ENCODE measurements around the gene IL12RB2. TPM values are rescaled to one million over a fixed set of nuclear protein-coding genes. Genes with fewer than 3 reads are reported as not detected.
A peak's percentile ranks its signal among the peaks of the same experiment; 100 is the strongest.

The IL12RB2 gene
- total and polyA plus RNA-seq, 2 donors (not counting 1 experiment from before 2014, with no cell fraction given) = 0.01 TPM; not detected in 1

DNA sequence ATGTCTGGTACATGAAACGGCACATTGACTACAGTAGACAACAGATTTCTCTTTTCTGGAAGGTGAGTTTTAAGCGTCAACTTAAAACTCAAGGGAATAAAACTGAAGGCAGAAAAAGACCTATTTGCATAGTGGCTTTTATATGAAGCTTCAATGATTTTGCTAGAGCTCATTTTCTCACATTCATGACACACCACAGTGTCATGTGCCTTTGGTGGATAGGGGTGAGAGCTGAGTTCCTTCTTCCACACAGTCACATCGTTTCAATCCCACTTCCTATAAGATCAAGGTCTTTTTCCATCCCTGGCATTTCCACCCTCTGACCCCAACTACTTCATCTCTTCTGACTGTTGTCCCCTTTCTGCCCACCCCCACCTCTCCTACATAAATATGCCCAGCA is 31.0 kb downstream of the IL12RB2 start:
- H3K4me3 ChIP-seq (replicated peaks in 1 of 4; ENCODE audit: control extremely low read depth in 1 of 4, insufficient read depth in 1 of 4, low read depth in 3 of 4, low read length in 4 of 4) = no peak overlapping the region
- H3K9ac ChIP-seq (ENCODE audit: insufficient read depth, low read length) = no peak overlapping the region
- no peak overlapping the region for H3K27ac ChIP-seq (ENCODE audit: insufficient read depth, low read length)
- no peaks in the 10 kb centered on the region for H3K27me3 ChIP-seq (ENCODE audit: control insufficient read depth, insufficient read depth, low read length)
- no peak for DNase-seq (ENCODE audit: low read depth in 2 of 2)
- H3K9me3 ChIP-seq (ENCODE audit: control insufficient read depth, insufficient read depth, low read depth, low read length) = no peaks in the 10 kb centered on the region
- no peaks in the 10 kb centered on the region for H3K4me1 ChIP-seq (ENCODE audit: control insufficient read depth, extremely low read depth, insufficient read depth, low read length)
- no peak overlapping the region for H3K4me2 ChIP-seq (ENCODE audit: extremely low read depth, insufficient read depth, low read length)
- no peaks in the 10 kb centered on the region for H4K20me1 ChIP-seq (ENCODE audit: control insufficient read depth, extremely low read depth, insufficient read depth, low read length)
- H3K36me3 ChIP-seq (ENCODE audit: control insufficient read depth, insufficient read depth, low read length) = no peaks in the 10 kb centered on the region
- no peaks in the 10 kb centered on the region for H3K79me2 ChIP-seq (ENCODE audit: control insufficient read depth, insufficient read depth, low read length)
- H2AFZ ChIP-seq (ENCODE audit: low read length) = no peak overlapping the region
- no peak for TF ChIP-seq EZH2 (IDR thresholded peaks at IDR 0.05; ENCODE audit: low read length, missing control alignments)
- TF ChIP-seq, protein P1, sequence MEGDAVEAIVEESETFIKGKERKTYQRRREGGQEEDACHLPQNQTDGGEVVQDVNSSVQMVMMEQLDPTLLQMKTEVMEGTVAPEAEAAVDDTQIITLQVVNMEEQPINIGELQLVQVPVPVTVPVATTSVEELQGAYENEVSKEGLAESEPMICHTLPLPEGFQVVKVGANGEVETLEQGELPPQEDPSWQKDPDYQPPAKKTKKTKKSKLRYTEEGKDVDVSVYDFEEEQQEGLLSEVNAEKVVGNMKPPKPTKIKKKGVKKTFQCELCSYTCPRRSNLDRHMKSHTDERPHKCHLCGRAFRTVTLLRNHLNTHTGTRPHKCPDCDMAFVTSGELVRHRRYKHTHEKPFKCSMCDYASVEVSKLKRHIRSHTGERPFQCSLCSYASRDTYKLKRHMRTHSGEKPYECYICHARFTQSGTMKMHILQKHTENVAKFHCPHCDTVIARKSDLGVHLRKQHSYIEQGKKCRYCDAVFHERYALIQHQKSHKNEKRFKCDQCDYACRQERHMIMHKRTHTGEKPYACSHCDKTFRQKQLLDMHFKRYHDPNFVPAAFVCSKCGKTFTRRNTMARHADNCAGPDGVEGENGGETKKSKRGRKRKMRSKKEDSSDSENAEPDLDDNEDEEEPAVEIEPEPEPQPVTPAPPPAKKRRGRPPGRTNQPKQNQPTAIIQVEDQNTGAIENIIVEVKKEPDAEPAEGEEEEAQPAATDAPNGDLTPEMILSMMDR (conservative IDR thresholded peaks at IDR 0.05 in 1 of 2, IDR thresholded peaks at IDR 0.05 in 1 of 2; ENCODE audit: low read depth in 1 of 2, low read length in 2 of 2) = no peak

DNA sequence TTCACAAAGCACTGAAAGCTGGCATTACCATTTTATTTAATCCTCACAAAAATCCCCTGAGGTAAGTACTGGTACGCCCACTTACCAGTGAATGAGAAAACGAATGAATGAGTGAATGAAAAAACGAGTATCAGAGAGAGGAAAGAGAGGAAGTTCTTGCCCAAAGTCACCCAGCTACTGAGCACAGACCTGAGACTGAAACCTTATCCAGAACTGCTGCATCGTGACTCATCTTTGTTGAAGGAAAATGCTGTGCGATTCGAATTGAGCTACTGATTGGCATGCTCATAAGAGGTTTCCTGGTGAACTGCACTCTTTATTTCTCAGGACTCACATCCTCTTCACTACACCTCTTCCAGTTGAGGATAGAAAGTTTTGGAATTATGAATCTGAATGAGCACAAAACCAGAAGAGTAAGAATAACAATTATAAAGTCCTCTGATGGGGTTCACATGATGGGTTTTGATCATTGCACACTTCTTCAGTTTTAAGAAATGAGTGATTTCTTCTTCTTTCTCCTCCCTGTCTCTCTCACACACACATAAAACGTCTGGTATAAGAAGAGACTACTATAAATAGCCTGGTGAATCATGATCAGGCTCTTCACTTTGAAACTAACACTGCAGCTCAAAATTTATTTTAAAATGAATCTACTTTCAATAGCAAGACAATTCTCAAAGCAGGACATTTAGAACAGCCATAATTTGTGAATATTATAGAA is 32.1 kb downstream of the IL12RB2 start:
- H3K27me3 ChIP-seq (ENCODE audit: control insufficient read depth, insufficient read depth, low read length) = no peaks in the 10 kb centered on the region
- no peak overlapping the region for H3K4me3 ChIP-seq (replicated peaks in 1 of 4; ENCODE audit: control extremely low read depth in 1 of 4, insufficient read depth in 1 of 4, low read depth in 3 of 4, low read length in 4 of 4)
- no peaks in the 10 kb centered on the region for H3K4me1 ChIP-seq (ENCODE audit: control insufficient read depth, extremely low read depth, insufficient read depth, low read length)
- peak overlapping the region; percentile 45 for H3K4me2 ChIP-seq (ENCODE audit: extremely low read depth, insufficient read depth, low read length)
- TF ChIP-seq, protein P1 (conservative IDR thresholded peaks at IDR 0.05 in 1 of 2, IDR thresholded peaks at IDR 0.05 in 1 of 2; ENCODE audit: low read depth in 1 of 2, low read length in 2 of 2) = no peak
- no peak for TF ChIP-seq EZH2 (IDR thresholded peaks at IDR 0.05; ENCODE audit: low read length, missing control alignments)
- peak overlapping the region; percentile 43 for H2AFZ ChIP-seq (ENCODE audit: low read length)
- H3K36me3 ChIP-seq (ENCODE audit: control insufficient read depth, insufficient read depth, low read length) = no peaks in the 10 kb centered on the region
- H3K79me2 ChIP-seq (ENCODE audit: control insufficient read depth, insufficient read depth, low read length) = no peaks in the 10 kb centered on the region
- peak; percentile 50 to 82 for DNase-seq (ENCODE audit: low read depth in 2 of 2)
- no peaks in the 10 kb centered on the region for H4K20me1 ChIP-seq (ENCODE audit: control insufficient read depth, extremely low read depth, insufficient read depth, low read length)
- H3K9ac ChIP-seq (ENCODE audit: insufficient read depth, low read length) = no peak overlapping the region
- H3K27ac ChIP-seq (ENCODE audit: insufficient read depth, low read length) = no peak overlapping the region
- H3K9me3 ChIP-seq (ENCODE audit: control insufficient read depth, insufficient read depth, low read depth, low read length) = no peaks in the 10 kb centered on the region

DNA sequence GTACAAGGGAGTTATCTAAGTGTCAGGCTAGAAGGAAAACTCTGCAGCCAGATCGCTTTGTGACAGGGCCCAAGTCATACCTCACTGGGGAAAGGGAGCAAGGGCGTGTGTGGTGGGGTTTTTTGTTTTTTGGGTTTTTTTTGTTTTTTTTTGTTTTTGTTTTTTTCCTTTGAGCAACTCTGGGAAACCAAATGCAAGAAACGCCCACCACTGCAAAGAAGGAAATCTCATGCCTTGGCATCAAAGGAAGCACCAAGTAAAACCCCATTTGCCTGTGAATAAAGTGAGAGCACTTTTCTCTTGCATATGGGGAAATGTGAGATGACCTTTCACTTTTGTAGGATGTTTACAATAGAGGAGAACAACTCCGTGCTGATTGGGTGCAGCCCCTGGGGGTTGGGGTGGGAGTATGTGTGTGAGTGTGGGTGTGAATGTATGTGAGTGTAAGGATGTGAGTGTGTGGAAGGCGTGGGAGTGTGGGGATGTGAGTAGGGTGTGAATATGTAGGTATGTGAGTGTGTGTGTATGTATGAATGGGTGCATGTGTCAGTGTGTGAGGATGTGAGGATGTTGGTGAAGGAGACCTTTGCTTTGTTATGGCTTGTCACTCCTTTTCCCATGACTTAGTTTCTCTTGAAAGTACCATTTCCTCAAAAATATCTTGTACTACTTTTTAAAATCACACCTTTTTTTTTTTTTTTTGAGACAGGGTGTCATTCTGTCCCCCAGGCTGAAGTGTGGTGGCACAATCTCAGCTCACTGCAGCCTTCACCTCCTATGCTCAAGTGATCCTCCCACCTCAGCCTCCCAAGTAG is 34.6 kb downstream of the IL12RB2 start:
- no peaks in the 10 kb centered on the region for H3K79me2 ChIP-seq (ENCODE audit: control insufficient read depth, insufficient read depth, low read length)
- TF ChIP-seq, protein P1 (conservative IDR thresholded peaks at IDR 0.05 in 1 of 2, IDR thresholded peaks at IDR 0.05 in 1 of 2; ENCODE audit: low read depth in 1 of 2, low read length in 2 of 2) = no peak
- no peak for TF ChIP-seq EZH2 (IDR thresholded peaks at IDR 0.05; ENCODE audit: low read length, missing control alignments)
- peak in 1 of 2 donors; percentile 12 for DNase-seq (ENCODE audit: low read depth in 2 of 2)
- no peaks in the 10 kb centered on the region for H3K9me3 ChIP-seq (ENCODE audit: control insufficient read depth, insufficient read depth, low read depth, low read length)
- H3K4me1 ChIP-seq (ENCODE audit: control insufficient read depth, extremely low read depth, insufficient read depth, low read length) = no peaks in the 10 kb centered on the region
- H3K9ac ChIP-seq (ENCODE audit: insufficient read depth, low read length) = no peak overlapping the region
- H3K4me3 ChIP-seq (replicated peaks in 1 of 4; ENCODE audit: control extremely low read depth in 1 of 4, insufficient read depth in 1 of 4, low read depth in 3 of 4, low read length in 4 of 4) = no peak overlapping the region
- no peak overlapping the region for H3K27ac ChIP-seq (ENCODE audit: insufficient read depth, low read length)
- no peaks in the 10 kb centered on the region for H3K36me3 ChIP-seq (ENCODE audit: control insufficient read depth, insufficient read depth, low read length)
- H3K27me3 ChIP-seq (ENCODE audit: control insufficient read depth, insufficient read depth, low read length) = no peaks in the 10 kb centered on the region
- H3K4me2 ChIP-seq (ENCODE audit: extremely low read depth, insufficient read depth, low read length) = no peak overlapping the region
- H4K20me1 ChIP-seq (ENCODE audit: control insufficient read depth, extremely low read depth, insufficient read depth, low read length) = no peaks in the 10 kb centered on the region
- H2AFZ ChIP-seq (ENCODE audit: low read length) = no peak overlapping the region
